ENCODE measurements around the gene NLRP12. TPM values are rescaled to one million over a fixed set of nuclear protein-coding genes. Genes with fewer than 3 reads are reported as not detected.
"Not testable (repeated sequence)": the region's sequence is repeated elsewhere in the genome, so short reads cannot be mapped to it uniquely, and the experiment has no call there.

The NLRP12 gene
- total RNA-seq, 4 donors from 2014 or later, result 0.04 to 0.23 TPM; not detected in 2

DNA sequence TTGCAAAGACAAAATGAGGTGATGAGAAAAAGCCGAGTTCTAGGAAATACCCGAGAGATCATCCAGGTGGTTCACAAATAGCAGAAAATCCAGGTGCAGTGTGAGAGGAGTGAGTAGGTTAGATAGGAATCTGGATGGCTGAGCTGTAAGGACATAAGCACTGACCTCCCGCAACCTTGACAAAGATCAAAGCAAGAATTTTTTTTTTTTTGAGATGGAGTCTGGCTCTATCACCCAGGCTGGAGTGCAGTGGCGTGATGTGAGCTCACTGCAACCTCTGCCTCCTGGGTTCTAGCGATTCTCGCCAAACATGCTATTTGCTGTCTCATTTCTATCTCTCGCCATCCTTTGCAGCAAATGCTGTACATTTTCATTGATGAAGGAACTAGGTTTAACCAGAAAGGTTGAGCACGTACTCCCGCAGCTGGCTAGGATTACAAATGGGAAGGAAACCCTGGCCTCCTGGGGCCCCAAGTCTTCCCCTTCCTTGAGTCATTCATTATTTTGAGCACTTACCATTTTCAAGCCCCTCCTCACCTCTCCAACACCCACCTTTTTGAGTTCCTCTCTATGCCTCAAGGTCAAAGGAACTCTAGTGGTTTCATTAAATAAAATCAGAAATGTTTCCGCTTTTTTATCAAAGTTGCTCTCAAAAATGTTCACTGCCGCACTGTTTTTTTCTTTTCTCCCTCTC, 38.8 kb downstream of the NLRP12 start:
- 44 to 50% methylated on average over 11 of the region's 11 CpGs for WGBS, 2 donors
- TF ChIP-seq CTCF (IDR thresholded peaks at IDR 0.05) (no peak), POLR2A (IDR thresholded peaks at IDR 0.05) (no peak)
- no peak overlapping the region for H3K4me3 ChIP-seq (ENCODE audit: low read depth, poor library complexity, severe bottlenecking)
- intact Hi-C loops (cut with DNase I; ENCODE audit: low total_unique reads), result no loop called here
- DNase-seq (ENCODE audit: low spot score in 2 of 2), result no peak

GRCh38 chr19:53782698-53783097, 41.4 kb downstream of the NLRP12 start:
- 73 to 82% methylated on average over 4 of the region's 4 CpGs for WGBS, 2 donors
- intact Hi-C loops (cut with DNase I; ENCODE audit: low total_unique reads), result no loop called here
- H3K4me3 ChIP-seq (ENCODE audit: low read depth, poor library complexity, severe bottlenecking), result no peak overlapping the region
- DNase-seq (ENCODE audit: low spot score in 2 of 2), result no peak
- no peak for TF ChIP-seq CTCF (IDR thresholded peaks at IDR 0.05)
- TF ChIP-seq POLR2A (IDR thresholded peaks at IDR 0.05), result no peak

DNA sequence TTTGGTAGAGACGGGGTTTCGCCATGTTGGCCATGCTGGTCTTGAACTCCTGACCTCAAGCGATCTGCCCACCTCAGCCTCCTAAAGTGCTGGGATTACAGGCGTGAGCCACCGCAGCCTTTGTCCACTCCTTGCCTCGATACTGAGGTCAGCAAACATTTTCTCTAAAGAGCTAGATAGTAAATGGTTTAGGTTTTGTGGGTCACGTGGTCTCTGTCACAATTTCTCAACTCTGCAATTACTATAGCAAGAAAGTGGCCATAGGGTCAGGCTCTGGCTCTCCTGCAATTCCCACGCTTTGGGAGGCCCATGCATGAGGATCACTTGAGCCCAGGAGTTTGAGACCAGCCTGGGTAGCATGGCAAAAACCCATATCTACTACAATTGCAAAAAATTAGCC, 42.8 kb downstream of the NLRP12 start:
- H3K4me3 ChIP-seq (ENCODE audit: low read depth, poor library complexity, severe bottlenecking); intact Hi-C loops (cut with DNase I; ENCODE audit: low total_unique reads); DNase-seq (ENCODE audit: low spot score in 2 of 2): not testable (repeated sequence)
- WGBS, 2 donors, result 85 to 87% methylated on average over 8 of the region's 8 CpGs

GRCh38 chr19:53780506-53780905, 43.6 kb downstream of the NLRP12 start:
- H3K4me3 ChIP-seq (ENCODE audit: low read depth, poor library complexity, severe bottlenecking), result no peak overlapping the region
- intact Hi-C loops (cut with DNase I; ENCODE audit: low total_unique reads), result no loop called here
- WGBS, 2 donors, result 59 to 68% methylated on average over 1 of the region's 1 CpG
- DNase-seq (ENCODE audit: low spot score in 2 of 2), result no peak
- no peak for TF ChIP-seq POLR2A (IDR thresholded peaks at IDR 0.05)
- TF ChIP-seq CTCF (IDR thresholded peaks at IDR 0.05), result no peak

DNA sequence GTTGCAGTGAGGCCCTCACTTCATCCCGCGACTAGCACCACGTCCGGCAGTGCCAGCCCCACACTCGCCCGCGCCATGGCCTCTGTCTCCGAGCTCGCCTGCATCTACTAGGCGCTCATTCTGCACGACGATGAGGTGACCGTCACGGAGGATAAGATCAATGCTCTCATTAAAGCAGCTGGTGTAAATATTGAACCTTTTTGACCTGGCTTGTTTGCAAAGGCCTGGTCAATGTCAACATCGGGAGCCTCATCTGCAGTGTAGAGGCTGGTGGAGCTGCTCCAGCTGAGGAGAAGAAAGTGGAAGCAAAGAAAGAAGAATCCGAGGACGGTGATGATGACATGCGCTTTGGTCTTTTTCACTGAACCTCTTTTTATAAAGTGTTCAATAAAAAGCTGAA, 48.6 kb downstream of the NLRP12 start:
- WGBS, 2 donors, result 76 to 82% methylated on average over 18 of the region's 18 CpGs
- no peak overlapping the region for H3K4me3 ChIP-seq (ENCODE audit: low read depth, poor library complexity, severe bottlenecking)
- DNase-seq (ENCODE audit: low spot score in 2 of 2), result no peak
- no peak for TF ChIP-seq POLR2A (IDR thresholded peaks at IDR 0.05)
- TF ChIP-seq CTCF (IDR thresholded peaks at IDR 0.05), result no peak
- intact Hi-C loops (cut with DNase I; ENCODE audit: low total_unique reads), result no loop called here

DNA sequence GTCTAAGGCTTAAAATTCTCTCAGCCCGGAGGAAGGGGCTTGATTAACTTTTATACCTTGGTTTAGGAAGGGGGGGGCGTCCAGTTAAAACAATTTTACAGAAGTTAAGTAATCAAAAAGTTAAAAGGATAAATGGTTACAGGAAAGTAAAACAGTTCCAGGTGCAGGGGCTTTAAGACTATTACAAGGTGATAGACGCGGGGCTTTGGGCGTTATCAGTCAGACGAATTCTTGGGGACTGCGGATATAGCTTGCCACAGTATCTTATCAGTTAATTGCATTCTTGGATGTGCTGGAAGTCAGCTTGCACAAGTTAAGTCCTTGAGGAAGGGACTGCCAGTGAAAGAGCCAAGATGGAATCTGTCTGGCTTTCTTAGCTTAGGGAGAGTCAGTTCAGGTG, 49.6 kb downstream of the NLRP12 start:
- 22 to 41% methylated on average over 7 of the region's 7 CpGs for WGBS, 2 donors
- DNase-seq (ENCODE audit: low spot score in 2 of 2); H3K4me3 ChIP-seq (ENCODE audit: low read depth, poor library complexity, severe bottlenecking); intact Hi-C loops (cut with DNase I; ENCODE audit: low total_unique reads): not testable (repeated sequence)

GRCh38 chr19:53773999-53774398, 50.1 kb downstream of the NLRP12 start:
- H3K4me3 ChIP-seq (ENCODE audit: low read depth, poor library complexity, severe bottlenecking), result no peak overlapping the region
- intact Hi-C loops (cut with DNase I; ENCODE audit: low total_unique reads), result no loop called here
- WGBS, 2 donors, result 30 to 45% methylated on average over 4 of the region's 4 CpGs
- no peak for DNase-seq (ENCODE audit: low spot score in 2 of 2)
- TF ChIP-seq CTCF (IDR thresholded peaks at IDR 0.05), result no peak
- no peak for TF ChIP-seq POLR2A (IDR thresholded peaks at IDR 0.05)

Data from lower leg skin (tissue), 4 donors.